Activated CD4-positive, alpha-beta T cell treated with anti-CD3 and anti-CD28 coated beads for 48 hours (primary cell): ENCODE measurements around the gene CECR2.

Experiments used
- DNase-seq: peaks from one replicate; pipeline ENCODE4 v3.0.0-alpha.2; 2020

Gene CECR2

GRCh38 chr22:17471886-17472535 lies 102.8 kb downstream of the CECR2 start:
- no peak for DNase-seq

- no peak for DNase-seq
Measured at GRCh38 chr22:17472932-17473331, 103.7 kb downstream of the CECR2 start.

GRCh38 chr22:17475318-17476230 lies 106.3 kb downstream of the CECR2 start:
- DNase-seq = no peak

- DNase-seq = no peak
Measured at GRCh38 chr22:17476838-17477237, 107.6 kb downstream of the CECR2 start.

GRCh38 chr22:17477391-17477833 lies 108.2 kb downstream of the CECR2 start:
- no peak for DNase-seq

- no peak for DNase-seq
Measured at GRCh38 chr22:17479135-17479534, 109.9 kb downstream of the CECR2 start.

GRCh38 chr22:17481424-17481823 lies 112.2 kb downstream of the CECR2 start:
- DNase-seq = no peak

- no peak for DNase-seq
Measured at GRCh38 chr22:17483688-17484372, 114.6 kb downstream of the CECR2 start.

GRCh38 chr22:17484608-17485007 lies 115.3 kb downstream of the CECR2 start:
- no peak for DNase-seq

GRCh38 chr22:17486313-17486712 lies 117.1 kb downstream of the CECR2 start:
- no peak for DNase-seq

GRCh38 chr22:17486719-17487118 lies 117.5 kb downstream of the CECR2 start:
- DNase-seq = no peak

- peak; percentile 16 for DNase-seq
Measured at GRCh38 chr22:17489101-17489500, 119.8 kb downstream of the CECR2 start.

GRCh38 chr22:17491090-17491640 lies 121.9 kb downstream of the CECR2 start:
- DNase-seq = no peak

GRCh38 chr22:17492247-17492646 lies 123.0 kb downstream of the CECR2 start:
- DNase-seq = no peak

- no peak for DNase-seq
Measured at GRCh38 chr22:17493419-17493981, 124.2 kb downstream of the CECR2 start.

- no peak for DNase-seq
Measured at GRCh38 chr22:17496841-17497240, 127.6 kb downstream of the CECR2 start.

- peak; percentile 15 for DNase-seq
Measured at GRCh38 chr22:17501679-17502285, 132.5 kb downstream of the CECR2 start.

- no peak for DNase-seq
Measured at GRCh38 chr22:17508110-17508509, 138.8 kb downstream of the CECR2 start.

GRCh38 chr22:17512960-17513359 lies 143.7 kb downstream of the CECR2 start:
- no peak for DNase-seq

- DNase-seq = no peak
Measured at GRCh38 chr22:17513612-17514011, 144.4 kb downstream of the CECR2 start.

- no peak for DNase-seq
Measured at GRCh38 chr22:17514084-17514483, 144.8 kb downstream of the CECR2 start.

GRCh38 chr22:17518406-17518805 lies 149.1 kb downstream of the CECR2 start:
- no peak for DNase-seq
